ENCODE measurements around the gene AMBP.

Gene AMBP

GRCh38 chr9:114090798-114091197 lies 12.7 kb upstream of the AMBP start:
- no peak for DNase-seq

GRCh38 chr9:114089206-114089840 lies 11.2 kb upstream of the AMBP start:
- DNase-seq: no peak

GRCh38 chr9:114088571-114089170 lies 10.6 kb upstream of the AMBP start:
- DNase-seq: no peak

GRCh38 chr9:114087721-114088120 lies 9.6 kb upstream of the AMBP start:
- no peak for DNase-seq

GRCh38 chr9:114086607-114087006 lies 8.5 kb upstream of the AMBP start:
- no peak for DNase-seq

GRCh38 chr9:114086009-114086408 lies 7.9 kb upstream of the AMBP start:
- DNase-seq: no peak

GRCh38 chr9:114085387-114085789 lies 7.3 kb upstream of the AMBP start:
- DNase-seq: no peak

- DNase-seq: no peak
These were observed 6.4 kb upstream of the AMBP start for GRCh38 chr9:114084282-114085073.

- DNase-seq: no peak
These were observed 5.6 kb upstream of the AMBP start for GRCh38 chr9:114083666-114084065.

- peak; percentile 72 for DNase-seq
These were observed 4.8 kb upstream of the AMBP start for GRCh38 chr9:114082763-114083412.

- peak; percentile 90 for DNase-seq
These were observed 4.1 kb upstream of the AMBP start for GRCh38 chr9:114082017-114082762.

GRCh38 chr9:114081441-114082016 lies 3.4 kb upstream of the AMBP start:
- DNase-seq: no peak

GRCh38 chr9:114080773-114081440 lies 2.8 kb upstream of the AMBP start:
- DNase-seq: no peak

GRCh38 chr9:114080195-114080772 lies 2.2 kb upstream of the AMBP start:
- no peak for DNase-seq

GRCh38 chr9:114078781-114079156 lies 669 bp upstream of the AMBP start:
- DNase-seq: no peak

- no peak for DNase-seq
These were observed 800 bp downstream of the AMBP start for GRCh38 chr9:114077162-114077837.

- DNase-seq: no peak
These were observed 1.6 kb downstream of the AMBP start for GRCh38 chr9:114076237-114077161.

- DNase-seq: no peak
These were observed 2.5 kb downstream of the AMBP start for GRCh38 chr9:114075602-114076001.

GRCh38 chr9:114072184-114073140 lies 5.6 kb downstream of the AMBP start:
- DNase-seq: no peak

All from NCI-H524 treated with DMSO at 0.1 percent for 48 hours (cell line).